Measurements from ENCODE around the gene SPTLC2.
"Not testable (repeated sequence)": the region's sequence is repeated elsewhere in the genome, so short reads cannot be mapped to it uniquely, and the experiment has no call there.

The SPTLC2 gene

GRCh38 chr14:77549451-77549850, 67.0 kb downstream of the SPTLC2 start:
- DNase-seq (ENCODE audit: low read depth, low spot score), result no peak

GRCh38 chr14:77547512-77548180, 68.8 kb downstream of the SPTLC2 start:
- no peak for DNase-seq (ENCODE audit: low read depth, low spot score)

- not testable (repeated sequence) for DNase-seq (ENCODE audit: low read depth, low spot score)
These were observed 71.3 kb downstream of the SPTLC2 start for GRCh38 chr14:77545171-77545570.

GRCh38 chr14:77544571-77544970, 71.9 kb downstream of the SPTLC2 start:
- DNase-seq (ENCODE audit: low read depth, low spot score), result no peak

GRCh38 chr14:77543637-77544334, 72.7 kb downstream of the SPTLC2 start:
- no peak for DNase-seq (ENCODE audit: low read depth, low spot score)

- DNase-seq (ENCODE audit: low read depth, low spot score), result no peak
These were observed 73.2 kb downstream of the SPTLC2 start for GRCh38 chr14:77543240-77543551.

- no peak for DNase-seq (ENCODE audit: low read depth, low spot score)
These were observed 73.8 kb downstream of the SPTLC2 start for GRCh38 chr14:77542421-77543239.

GRCh38 chr14:77541905-77542304, 74.5 kb downstream of the SPTLC2 start:
- DNase-seq (ENCODE audit: low read depth, low spot score), result no peak

- not testable (repeated sequence) for DNase-seq (ENCODE audit: low read depth, low spot score)
These were observed 79.5 kb downstream of the SPTLC2 start for GRCh38 chr14:77536951-77537350.

- DNase-seq (ENCODE audit: low read depth, low spot score), result no peak
These were observed 85.4 kb downstream of the SPTLC2 start for GRCh38 chr14:77531071-77531470.

- no peak for DNase-seq (ENCODE audit: low read depth, low spot score)
These were observed 86.5 kb downstream of the SPTLC2 start for GRCh38 chr14:77529963-77530362.

GRCh38 chr14:77529213-77529612, 87.2 kb downstream of the SPTLC2 start:
- DNase-seq (ENCODE audit: low read depth, low spot score), result no peak

- not testable (repeated sequence) for DNase-seq (ENCODE audit: low read depth, low spot score)
These were observed 87.7 kb downstream of the SPTLC2 start for GRCh38 chr14:77528701-77529100.

- DNase-seq (ENCODE audit: low read depth, low spot score), result no peak
These were observed 90.2 kb downstream of the SPTLC2 start for GRCh38 chr14:77526266-77526665.

GRCh38 chr14:77524536-77524935, 91.9 kb downstream of the SPTLC2 start:
- DNase-seq (ENCODE audit: low read depth, low spot score), result no peak

- no peak for DNase-seq (ENCODE audit: low read depth, low spot score)
These were observed 93.3 kb downstream of the SPTLC2 start for GRCh38 chr14:77523109-77523508.

GRCh38 chr14:77520555-77520954, 95.9 kb downstream of the SPTLC2 start:
- DNase-seq (ENCODE audit: low read depth, low spot score), result no peak

GRCh38 chr14:77516126-77516525, 100.3 kb downstream of the SPTLC2 start:
- DNase-seq (ENCODE audit: low read depth, low spot score), result no peak

- no peak for DNase-seq (ENCODE audit: low read depth, low spot score)
These were observed 104.8 kb downstream of the SPTLC2 start for GRCh38 chr14:77511486-77512162.

GRCh38 chr14:77509366-77509765, 107.1 kb downstream of the SPTLC2 start:
- DNase-seq (ENCODE audit: low read depth, low spot score), result no peak

- no peak for DNase-seq (ENCODE audit: low read depth, low spot score)
These were observed 107.6 kb downstream of the SPTLC2 start for GRCh38 chr14:77508876-77509275.

- DNase-seq (ENCODE audit: low read depth, low spot score), result no peak
These were observed 108.2 kb downstream of the SPTLC2 start for GRCh38 chr14:77508249-77508648.

Measured in brain pericyte (primary cell).